ENCODE results near the gene GRIPAP1.
"Not testable (repeated sequence)": the region's sequence is repeated elsewhere in the genome, so short reads cannot be mapped to it uniquely, and the experiment has no call there.

GRIPAP1 gene

DNA sequence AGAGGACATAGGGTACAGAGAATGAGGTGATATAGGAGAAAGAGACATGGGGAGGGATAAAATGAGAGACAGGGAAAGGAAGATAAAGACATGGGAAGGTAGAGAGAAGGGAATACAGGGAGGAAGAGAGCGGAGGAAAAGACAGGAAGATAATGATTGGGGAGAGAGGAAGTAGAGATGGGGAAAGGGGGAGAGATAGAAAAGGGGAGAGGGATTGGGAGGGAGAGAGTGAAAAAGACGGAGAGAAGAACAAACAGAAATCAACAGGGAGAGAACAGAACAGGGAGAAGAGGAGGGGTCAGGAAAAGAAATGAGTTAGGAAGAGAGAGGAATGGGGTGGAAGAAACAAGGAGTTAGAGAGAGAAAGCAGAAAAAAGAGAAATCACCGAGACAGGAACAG, 4.6 kb downstream of the GRIPAP1 start:
- no peak for DNase-seq (ENCODE audit: low read depth)

DNA sequence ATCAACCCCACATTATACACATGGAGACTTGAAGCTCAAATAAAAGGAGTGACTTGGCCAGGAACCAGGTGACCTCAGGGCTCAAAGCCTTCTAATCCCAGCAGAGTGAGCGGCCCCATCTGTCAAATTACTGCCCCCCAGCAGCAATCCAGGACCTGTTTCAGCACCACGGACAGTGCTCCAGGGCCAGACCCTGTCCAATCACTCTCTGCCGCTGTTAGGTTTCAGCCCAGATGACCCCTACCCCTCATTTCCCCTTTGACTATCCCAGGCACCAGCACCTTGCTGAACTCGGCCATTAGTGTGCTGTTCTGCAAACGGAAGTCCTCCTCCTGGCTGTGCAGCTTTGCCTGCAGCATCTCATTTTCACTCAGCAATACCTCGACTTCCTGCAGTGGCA, 5.1 kb downstream of the GRIPAP1 start:
- DNase-seq (ENCODE audit: low read depth), result no peak

DNA sequence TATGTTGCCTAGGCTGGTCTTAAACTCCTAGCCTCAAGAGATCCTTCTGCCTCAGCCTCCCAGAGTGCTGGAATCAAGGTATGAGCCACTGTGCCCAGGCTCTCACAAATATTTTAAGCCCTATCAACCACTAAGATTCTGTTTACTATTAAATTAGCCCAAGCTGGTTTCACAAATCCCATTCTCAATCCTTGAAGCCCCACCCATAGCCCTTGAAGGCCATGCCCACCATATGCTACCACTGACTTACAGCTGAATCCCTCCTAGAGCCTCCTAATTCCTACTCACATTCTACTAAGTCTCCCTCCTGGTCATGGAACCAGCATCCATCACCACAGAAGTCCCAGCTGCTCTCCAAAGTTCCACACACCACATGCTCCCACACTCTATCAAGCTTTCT, 9.7 kb downstream of the GRIPAP1 start:
- no peak for DNase-seq (ENCODE audit: low read depth)

DNA sequence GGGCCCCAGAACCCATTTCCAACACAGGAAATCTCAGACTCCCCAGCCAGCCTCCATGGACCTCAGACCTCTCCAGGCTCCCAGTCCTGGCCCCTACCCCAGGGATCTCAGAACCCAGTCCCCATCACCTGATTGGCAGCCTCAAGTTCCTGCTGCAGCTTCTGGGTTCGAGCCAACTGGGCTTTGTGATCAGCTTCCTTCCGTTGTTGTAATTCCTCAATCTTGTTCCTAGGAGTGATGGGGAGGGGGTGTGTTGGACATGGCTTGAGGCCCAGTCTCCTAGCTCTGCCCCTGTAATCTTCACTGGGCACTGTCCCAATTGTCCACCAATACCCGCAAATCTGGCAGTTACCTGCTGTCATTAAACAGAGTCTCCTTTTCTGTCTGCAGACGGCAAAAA, 12.6 kb downstream of the GRIPAP1 start:
- DNase-seq (ENCODE audit: low read depth), result no peak

DNA sequence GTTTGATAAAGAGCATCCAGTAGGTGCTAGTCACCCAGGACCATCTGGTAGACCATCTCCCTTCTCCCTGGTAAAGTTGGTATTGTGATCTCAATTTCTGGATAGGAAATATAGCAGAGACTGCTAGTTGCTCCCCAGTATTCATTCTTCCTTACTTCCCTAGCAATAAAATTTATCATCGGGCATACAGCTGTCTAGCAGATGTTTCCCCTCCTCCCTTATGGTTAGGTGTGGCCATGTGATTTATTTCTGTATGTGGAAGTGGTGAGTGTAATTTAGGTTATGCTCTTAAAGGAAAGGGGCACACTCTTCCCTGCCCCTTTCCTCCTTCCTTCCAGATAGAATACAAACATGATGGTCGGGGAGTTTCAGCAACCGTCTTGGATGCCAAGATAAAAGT, 18.2 kb downstream of the GRIPAP1 start:
- no peak for DNase-seq (ENCODE audit: low read depth)

DNA sequence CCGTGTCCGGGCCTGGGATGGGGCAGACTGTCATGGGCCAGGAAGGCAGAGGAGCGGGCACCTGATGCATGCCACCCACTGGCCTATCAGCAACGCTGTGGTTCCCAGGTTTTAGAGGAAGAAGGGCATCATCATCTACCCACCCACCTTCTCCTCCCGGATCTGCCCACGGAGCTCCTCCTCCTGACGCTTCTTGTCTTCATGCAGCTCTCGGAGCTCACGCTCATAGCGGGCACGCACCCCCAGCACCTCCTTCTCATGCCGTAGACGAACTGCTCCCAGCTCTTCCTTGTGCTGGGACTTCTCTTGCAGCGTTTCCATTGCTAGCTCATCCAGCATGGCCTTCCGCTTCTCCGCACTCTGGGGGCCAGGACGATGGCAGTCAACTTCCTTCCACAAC, 19.0 kb downstream of the GRIPAP1 start:
- DNase-seq (ENCODE audit: low read depth), result no peak

DNA sequence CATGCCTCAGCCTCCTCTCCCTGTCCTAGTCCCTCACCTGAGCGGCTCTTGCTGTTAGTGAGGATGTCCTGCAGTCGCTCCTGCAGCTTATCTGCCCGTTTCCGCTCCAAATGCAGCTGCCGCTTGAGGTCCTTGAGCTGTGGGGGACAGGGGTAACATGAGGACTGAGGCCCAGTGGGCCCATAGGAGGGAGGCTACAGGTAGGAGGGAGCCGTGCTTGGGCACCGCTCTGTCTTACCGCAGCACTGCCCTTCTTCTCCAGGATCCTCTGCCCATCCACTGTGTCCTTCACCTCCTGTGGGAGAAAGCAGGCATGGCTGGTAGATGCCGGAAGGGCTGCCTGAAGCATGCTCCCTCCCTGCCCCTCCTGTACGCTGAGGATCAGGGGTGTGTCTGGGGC, 20.9 kb downstream of the GRIPAP1 start:
- DNase-seq (ENCODE audit: low read depth), result no peak

DNA sequence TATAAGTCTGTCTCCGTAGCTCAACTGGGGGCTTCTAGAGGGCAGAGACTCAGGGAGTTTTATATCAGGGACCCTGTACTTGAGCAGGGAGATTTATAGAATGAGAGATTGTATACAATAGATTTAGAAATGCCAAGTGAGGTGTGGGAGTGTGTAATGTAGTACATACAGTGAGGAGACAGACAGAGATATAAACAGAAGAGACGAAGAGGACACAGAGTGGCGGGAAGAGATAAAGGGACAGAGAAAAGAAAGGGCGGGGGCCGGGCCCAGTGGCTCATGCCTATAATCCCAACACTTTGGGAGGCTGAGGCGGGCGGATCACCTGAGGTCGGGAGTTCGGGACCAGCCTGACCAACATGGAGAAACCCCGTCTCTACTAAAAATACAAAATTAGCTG, 21.7 kb downstream of the GRIPAP1 start:
- not testable (repeated sequence) for DNase-seq (ENCODE audit: low read depth)

DNA sequence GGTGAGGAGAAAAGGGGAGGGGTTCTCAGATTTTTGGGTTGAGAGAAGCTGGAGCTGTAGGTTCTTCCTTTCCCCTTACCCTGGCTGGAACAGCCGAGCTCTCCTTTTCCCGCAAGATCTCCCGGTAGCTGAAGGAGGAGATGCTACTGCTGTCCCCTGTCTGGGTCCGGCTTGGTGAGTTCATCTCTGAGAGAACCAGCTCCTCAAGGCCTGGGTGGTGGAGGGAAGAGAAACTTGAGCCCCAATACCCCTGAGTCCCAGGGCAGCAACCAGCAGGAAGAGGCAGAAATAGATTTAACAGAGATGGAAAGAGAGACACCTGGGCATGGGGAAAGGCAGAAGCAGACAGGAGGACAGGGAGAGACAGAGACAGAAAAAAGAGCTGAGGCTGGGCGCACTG, 23.8 kb downstream of the GRIPAP1 start:
- no peak for DNase-seq (ENCODE audit: low read depth)

DNA sequence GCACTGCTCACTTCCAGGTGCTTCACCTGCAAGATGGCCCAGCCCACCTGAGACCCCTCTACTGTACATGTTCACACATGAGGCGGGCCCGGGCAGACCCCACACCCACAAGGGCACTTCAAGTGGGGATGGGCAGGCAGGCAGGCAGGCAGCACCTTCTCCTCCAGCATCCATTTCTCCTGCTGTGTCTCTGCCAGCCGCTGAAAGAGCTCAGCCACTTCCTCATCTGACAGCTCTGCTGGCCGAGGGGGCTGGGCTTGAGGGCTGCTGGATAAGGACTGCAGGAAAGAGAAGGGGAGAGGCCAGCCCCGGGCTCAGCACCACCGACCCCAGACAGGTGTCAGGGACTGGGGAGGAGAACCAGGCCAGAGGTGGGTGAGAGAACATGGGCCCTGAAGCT, 26.0 kb downstream of the GRIPAP1 start:
- no peak for DNase-seq (ENCODE audit: low read depth)

DNA sequence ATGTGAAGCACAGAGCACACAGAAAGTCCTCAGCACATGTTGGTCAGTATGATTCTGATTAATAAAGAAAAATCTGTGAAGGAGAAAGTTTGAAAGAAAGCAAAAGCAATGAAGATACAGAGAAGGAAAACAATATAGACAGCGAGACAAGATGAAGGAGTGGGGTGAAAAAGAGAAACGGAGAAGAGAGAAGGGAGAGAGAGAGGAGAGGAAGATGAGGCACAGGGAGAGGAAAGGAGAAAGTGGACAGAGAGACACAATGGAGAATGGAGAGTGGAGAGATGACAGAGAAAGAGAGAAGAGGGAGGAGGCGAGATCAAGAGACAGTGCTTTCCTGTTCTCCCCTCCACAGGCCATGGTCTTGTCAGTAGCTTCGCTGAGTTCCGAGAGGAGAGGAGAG, 26.5 kb downstream of the GRIPAP1 start:
- no peak for DNase-seq (ENCODE audit: low read depth)

DNA sequence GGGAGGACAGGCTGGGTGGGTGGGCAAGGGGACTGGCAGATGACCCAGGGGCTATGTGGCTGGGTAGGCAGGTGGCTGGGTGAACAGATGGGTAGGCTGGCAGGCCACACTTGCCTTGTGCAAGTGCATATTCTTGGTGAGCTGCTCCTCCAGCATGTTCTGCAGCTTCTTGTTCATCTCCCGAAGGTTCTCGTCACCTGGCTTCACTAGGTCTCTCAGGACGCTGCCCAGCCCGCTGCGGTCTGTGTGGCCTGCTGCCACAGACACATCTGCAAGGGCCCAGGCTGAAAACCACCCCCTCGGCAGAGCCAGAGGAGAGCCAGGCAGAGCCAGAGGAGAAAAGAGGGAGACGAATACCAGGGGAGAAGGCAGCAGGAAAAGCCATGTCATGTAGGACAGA, 27.0 kb downstream of the GRIPAP1 start:
- no peak for DNase-seq (ENCODE audit: low read depth)

DNA sequence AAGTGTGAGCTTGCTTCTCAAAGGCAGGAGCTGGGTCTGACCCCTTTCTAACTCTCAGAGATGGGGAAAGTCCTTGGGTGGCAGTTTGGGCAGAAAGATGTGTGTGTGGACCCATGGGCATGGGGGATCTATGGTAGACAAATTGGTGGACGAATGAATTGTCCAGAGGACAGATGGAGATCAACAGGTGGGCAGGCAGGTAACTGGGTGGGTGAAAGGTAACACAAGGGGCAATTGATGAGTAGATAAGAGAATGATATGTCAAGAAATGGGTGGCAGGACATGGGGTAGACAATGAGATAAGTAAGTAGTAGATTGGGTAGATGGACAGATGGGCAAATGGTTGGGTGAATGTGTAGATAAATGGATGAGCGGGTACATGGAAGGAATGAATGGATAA, 27.5 kb downstream of the GRIPAP1 start:
- no peak for DNase-seq (ENCODE audit: low read depth)

DNA sequence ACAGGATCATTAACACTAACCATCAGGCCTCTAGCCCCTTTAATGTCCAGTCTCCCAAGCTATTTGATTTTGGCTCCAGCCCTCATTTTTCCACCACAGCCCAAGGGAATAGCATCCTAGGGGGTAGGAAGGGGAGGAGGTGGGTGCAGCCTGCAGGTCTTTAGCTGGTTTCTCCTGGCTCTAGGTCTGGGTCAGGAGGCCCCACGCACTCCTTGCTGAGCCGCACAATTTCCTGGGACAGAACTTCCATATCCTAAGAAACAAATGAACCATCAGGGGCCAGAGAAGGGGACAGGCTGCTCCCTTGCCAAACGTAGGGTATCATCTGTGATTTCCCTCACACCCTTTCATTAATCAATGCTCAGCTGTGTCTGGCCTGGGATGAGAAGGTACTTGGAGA, 28.0 kb downstream of the GRIPAP1 start:
- no peak for DNase-seq (ENCODE audit: low read depth)

DNA sequence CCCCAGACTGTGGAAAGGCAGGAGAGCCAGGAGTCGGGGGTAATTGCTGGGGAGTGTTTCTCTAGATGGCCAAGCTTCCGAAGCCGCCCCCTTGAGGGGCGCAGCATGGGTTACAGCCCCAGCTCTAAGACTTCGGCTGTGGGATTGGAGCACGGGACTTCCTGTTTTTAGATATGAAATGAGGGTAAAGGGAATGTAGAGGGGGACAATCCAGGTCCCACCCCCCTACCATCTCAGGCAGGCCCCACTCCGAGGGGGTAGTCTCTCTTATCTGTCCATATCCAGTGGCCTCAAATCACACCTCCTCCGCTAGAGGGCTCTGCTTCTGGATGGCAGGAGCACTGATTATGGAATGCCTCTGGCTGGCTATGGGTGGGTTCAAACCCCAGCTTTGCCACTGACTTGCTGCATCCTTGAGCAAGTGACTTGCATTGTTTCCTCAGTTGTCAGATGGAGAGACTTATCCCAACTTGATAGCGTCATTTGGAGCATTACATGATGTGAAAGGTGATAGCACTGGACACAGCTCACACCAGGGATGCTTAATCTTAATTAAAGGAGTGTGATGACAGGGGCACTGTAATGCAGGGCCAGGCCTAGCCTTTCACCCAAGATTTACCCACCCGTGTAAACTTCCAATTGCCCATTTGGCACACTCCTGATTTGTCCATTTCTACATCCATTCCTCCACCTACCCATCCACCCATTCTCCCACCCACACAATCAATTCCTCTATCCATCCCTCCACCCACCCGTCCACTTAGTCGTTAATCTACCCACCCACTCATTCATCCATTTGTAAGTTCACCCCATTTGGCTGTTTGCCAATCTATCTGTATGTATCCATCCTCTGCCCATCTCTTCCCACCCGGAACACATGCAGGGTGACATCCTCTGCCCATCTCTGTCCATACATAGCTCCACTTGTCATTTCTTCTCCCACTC, 29.6 kb downstream of the GRIPAP1 start:
- DNase-seq (ENCODE audit: low read depth), result peak; percentile 37

DNA sequence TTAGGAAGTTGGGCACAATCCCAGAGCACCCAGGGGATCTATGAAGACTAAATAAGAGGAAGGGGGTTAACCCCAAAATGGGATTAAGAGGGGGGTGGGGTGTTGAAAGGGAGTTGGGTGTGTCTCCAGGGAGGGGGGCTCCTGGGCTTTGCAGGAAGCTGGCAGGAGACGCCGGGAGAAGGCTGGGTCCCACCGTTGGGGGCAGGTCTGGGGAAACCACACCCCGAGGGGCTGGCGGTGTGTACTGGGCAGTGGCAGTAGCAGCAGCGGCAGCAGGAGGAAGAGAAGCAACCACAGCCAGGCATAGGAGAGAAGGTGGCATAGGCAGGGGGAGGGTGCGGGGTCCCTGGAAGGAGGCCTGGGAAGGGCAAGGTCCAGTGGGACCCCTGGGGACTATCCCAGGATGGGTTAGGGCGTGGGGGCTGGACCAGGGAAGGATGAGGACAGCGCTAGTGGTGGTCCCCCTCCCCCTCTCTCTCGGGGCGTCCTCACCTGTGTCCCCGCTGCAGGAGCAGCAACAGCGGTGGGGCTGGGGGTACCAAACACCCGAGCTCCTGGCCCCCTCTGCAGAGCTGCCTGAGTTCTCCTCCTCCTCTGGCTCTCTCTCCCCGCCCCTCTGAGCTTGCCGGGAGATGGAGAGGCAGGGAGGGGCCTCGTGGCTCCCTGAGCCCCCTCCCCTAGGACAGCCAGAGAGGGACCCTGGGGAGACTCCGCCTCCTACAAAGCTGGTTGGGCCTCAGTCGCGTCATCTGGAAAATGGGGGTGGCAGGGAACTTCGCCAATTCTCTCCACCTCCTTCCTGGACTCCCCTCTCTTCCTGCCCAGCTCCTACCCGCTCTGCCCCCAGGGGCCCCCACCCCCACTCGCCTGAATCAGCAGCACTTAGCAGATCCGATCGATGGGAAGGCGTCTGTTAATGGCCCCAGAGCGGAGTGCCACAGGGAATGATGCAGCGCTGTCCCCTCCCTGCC, 30.5 kb downstream of the GRIPAP1 start, which contains the start of gene KCND1:
KCND1 (minus strand) TSS at position 596 of the 971 bp plus-strand sequence. CDS start 1,573 bp downstream, outside the sequence.
- peak; percentile 13 for DNase-seq (ENCODE audit: low read depth)

DNA sequence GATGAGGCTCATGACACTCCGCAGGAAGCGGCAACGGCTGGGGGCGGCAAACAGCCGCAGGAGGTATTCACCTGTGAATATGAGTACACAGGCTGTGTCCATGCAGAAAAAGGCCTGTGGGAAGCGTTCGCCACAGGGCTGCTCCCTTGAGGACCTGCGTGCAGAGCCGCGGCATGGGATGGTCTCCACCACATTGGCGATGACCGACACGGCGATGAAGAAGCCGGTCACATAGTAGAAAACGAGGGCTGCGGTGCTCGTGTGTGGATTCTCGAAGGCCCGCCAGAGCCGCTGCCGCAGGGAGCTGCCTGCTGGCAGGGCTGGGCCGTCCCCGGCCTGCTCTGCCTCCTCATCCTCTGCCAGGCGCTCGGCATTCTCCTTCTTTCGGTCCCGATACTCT, 32.6 kb downstream of the GRIPAP1 start:
- DNase-seq (ENCODE audit: low read depth), result no peak

DNA sequence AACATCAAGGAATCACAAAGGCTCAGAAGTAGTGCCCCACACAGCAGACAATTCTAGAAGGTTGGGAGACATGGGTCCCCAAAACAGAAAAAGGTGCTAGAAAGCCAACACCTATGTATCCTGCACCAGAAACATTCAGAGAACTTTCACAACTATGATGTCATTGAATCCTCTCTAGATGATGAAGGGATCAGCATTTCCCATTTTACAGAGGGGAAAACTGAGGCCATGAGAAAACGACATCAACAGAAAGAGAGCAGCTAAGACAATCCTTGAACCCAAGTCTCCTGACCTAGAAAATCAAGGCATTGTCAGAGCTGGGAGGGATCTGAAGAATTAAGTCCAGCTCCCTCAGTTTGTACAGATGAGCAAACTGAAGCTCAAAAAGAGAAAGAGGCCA, 33.7 kb downstream of the GRIPAP1 start:
- DNase-seq (ENCODE audit: low read depth), result no peak

DNA sequence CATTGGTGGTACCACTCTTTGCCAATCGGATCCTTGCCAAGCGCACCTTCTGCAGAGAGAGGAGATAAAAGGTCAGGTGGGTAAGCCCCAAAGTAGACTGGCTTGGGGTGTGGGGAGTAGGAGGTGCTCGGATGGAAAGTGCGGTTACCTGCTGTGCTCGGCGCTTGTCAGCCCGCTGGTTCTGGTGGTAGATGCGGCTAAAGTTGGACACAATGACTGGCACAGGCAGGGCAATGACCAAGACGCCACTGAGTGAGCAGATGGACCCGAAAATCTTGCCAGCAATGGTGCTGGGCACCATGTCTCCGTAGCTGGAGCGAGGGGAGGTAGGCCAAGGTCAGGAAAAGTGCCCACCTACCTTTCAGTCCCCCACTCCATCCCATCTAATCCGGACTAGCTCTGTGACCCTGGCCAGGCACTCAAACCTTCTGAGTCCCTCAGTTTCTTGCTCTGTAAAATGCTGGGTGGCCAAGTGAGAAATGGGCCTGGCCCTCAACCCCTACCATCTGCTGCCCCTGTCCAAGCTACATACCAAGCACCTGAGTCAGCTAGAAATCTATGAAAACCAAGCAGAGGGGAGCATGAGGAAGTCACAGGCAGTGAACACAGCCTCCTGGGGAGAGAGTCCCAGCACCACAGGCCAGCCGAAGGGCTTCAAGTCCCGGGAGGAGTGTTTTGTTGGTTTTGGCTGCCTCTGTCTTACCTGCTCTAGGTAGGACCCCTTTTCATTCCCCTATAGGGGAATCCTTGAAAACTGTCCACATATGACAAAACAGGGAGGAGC, 35.1 kb downstream of the GRIPAP1 start:
- DNase-seq (ENCODE audit: low read depth), result no peak

DNA sequence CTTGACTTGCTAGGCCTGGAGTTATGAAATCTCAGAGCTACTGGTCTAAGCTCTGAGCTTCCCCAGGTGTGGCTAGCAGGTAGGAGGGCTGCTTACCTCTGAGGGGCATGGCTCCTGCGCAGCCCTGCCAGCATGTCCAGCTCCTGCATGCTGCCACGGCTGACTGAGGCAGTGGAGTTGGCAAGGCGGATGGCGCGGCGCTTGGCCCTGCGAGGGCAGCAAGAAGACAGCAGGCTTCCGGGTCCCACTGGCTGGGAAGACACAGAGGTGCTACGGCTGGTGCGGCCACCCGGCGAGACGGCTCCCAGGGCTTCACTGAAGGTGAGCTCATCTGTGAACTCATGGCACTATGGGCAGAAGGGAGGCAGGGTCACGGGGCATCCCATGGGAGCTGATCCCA, 36.1 kb downstream of the GRIPAP1 start:
- no peak for DNase-seq (ENCODE audit: low read depth)

DNA sequence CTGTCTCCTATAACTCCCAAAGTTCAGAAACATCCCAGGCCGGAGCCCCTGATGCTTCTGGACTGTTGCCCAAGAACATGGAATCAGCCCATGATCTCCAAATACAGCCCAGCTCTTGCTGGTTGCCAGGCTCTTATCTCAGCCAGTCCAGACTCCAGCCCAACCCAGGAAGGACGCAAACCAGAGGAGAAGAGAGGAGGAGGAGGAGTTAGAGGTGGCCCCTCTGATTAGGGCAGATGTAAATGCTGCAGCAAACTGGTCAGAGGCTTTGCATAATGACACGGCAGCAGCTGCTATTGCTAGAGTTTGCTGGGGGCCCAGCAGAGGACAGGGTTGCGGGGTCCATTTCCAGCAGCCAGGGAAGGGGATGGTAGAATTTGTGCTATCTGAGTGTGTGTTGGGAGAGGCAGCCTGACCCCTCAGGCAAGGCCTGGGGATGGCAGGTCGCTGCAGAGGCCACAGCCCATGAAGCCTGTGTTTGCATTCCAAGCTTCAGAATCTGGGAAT, 40.4 kb downstream of the GRIPAP1 start:
- no peak for DNase-seq (ENCODE audit: low read depth)

DNA sequence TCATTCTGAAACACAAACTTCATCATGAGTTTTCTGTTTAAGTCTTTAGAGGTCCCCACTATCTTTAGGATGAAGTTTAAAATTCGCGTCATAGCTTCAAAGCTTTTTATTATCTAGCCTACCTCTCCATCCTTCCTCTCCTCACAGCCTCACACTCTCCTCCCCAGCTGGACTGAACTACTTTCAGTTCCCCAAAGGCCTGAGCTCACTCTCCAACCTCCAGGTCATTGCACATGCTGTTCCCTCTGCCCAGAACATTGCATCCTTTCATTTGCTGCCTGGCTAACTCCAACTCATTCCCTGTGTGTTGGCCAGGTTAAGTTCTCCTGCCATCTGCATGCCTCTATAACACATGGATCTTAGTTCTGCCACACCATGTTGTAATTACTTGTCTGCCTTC, 41.8 kb downstream of the GRIPAP1 start:
- no peak for DNase-seq (ENCODE audit: low read depth)

Data from fibroblast of gingiva (primary cell).